Pancreas (tissue), 10 donors: ENCODE measurements around the gene DTNB. TPM values are rescaled to one million over a fixed set of nuclear protein-coding genes. Genes with fewer than 3 reads are reported as not detected.
A peak's percentile ranks its signal among the peaks of the same experiment; 100 is the strongest.

Experiments
- ATAC-seq, 4 donors: fragments of 200-7000 bp; cut with Tn5 transposase; one replicate each; pipeline versions ENCODE4 v1.8.0 to v1.9.1; 2020; ENCODE audit warnings: mild to moderate bottlenecking in 4 of 4, moderate library complexity in 4 of 4
- DNase-seq, 6 donors: peaks; one replicate each; pipeline ENCODE4 v3.0.0-alpha.2; 2020
- FAIRE-seq: peaks from 2 replicates; lab custom pipeline; 2012; peaks lifted over from hg19 to GRCh38; lab: Jason Lieb, UNC
- H3K27ac ChIP-seq, 4 donors: fragments of 200-600 bp; sonication (generic); 1 replicate in 3 of 4; 2 replicates in 1 of 4; pipeline versions ENCODE4 v1.5.0 to v1.8.0; 2020
- H3K27me3 ChIP-seq, 4 donors: fragments of 200-600 bp; one replicate each; pipeline ENCODE4 v1.8.0; 2021
- H3K36me3 ChIP-seq, 3 donors: fragments of 200-600 bp; sonication (generic) in 1 of 3; one replicate each; pipeline versions ENCODE4 v1.5.0 to v1.8.0; 2020 to 2021
- H3K4me1 ChIP-seq, 3 donors: fragments of 200-600 bp; one replicate each; pipeline ENCODE4 v1.8.0; 2021
- H3K4me3 ChIP-seq, 4 donors: fragments of 200-600 bp; sonication (generic) in 2 of 4; one replicate each; pipeline versions ENCODE4 v1.5.0 to v1.8.0; 2020 to 2021
- H3K9me3 ChIP-seq, 4 donors: fragments of 200-600 bp; one replicate each; pipeline ENCODE4 v1.8.0; 2021
- WGBS, 2 donors: extraction: QIAGEN DNeasy Blood & Tissue Kit; methylation state at CpG; one replicate each; pipeline ENCODE4 v1.1.7; 2013; 5-methylcytosine and 5-hydroxymethylcytosine counted together
- intact Hi-C, 3 donors: fragments of 100-400 bp; cut with DNase I; formaldehyde crosslinking; loops; one replicate each; pipeline versions ENCODE4 v1.11.1 to v1.14.2; 2022
- polyA plus RNA-seq, 2 donors: library from polyadenylated mRNA; stranded (reverse); fragments of 200-250 nt; gene quantifications; one replicate each; pipeline ENCODE4 v1.2.3, GENCODE V29; 2013
- total RNA-seq, 6 donors: library from RNA; stranded (reverse); fragmentation: NEBNext Ultra II Directional in 4 of 6; extraction: Animal tissue kit (Norgen Biotek cat#: 25700) in 4 of 6; gene quantifications; one replicate each; pipeline versions ENCODE4 v1.2.1 to v1.2.4, GENCODE V29; 2021 to 2023
- TF ChIP-seq, protein P1 (sequence below), 4 donors: fragments of 200-600 bp; sonication (generic) in 3 of 4; IDR thresholded peaks; one replicate each; pipeline versions ENCODE4 v1.5.0 to v1.8.0; 2021; ENCODE audit warnings: antibody characterized with exemption in 4 of 4
- donor health status: healthy with polysubstance abuse.
- donor health status: DM: no; HTN: no; CAD: no; lungs with moderate emphysema.
- donor health status: DM: no; HTN: no; CAD: no.
- donor health status: control.
- donor health status: control.
- donor health status: Bipolar disorder and iron deficiency.
- donor health status: DM: yes; HTN: yes; CAD: no.
- donor health status: DM: no; HTN: no; CAD: no.
- donor health status: DM: no; HTN: no; CAD: no.
- donor health status: DM: yes; HTN: yes; CAD: no.

Gene DTNB
- total and polyA plus RNA-seq, 8 donors: 10.8 to 27.8 (median 15.1) TPM

DNA sequence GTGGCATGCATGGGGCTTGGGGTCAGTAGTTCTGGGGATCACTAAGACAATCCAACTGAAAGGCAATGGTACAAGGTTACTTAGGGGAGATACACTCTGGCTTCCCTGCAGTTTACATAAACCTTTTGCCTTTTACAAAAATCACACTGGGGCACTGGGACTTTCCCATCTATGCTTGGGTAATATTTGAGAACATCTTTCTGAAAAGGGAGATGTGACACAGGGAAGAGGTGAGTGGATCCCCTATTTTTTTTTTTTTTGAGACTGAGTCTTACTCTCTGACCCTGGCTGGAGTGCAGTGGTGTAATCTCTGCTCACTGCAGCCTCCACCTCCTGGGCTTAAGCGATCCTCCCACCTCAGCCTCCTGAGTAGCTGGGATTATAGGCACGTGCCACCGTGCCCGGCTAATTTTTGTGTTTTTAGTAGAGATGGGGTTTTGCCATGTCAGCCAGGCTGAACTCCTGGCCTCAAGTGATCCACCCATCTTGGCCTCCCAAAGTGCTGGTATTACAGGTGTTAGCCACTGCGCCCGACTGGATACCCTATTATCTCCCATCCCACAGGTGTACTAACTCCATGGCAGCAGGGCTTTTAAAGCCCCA is 248.8 kb downstream of the DTNB start:
- DNase-seq: no peak
- peaks cover 0 to 8% (median 0%) of the 10 kb centered on the region in 3 donors for H3K4me1 ChIP-seq
- no peak for ATAC-seq
- H3K27ac ChIP-seq: no peak overlapping the region
- 95 to 97% methylated on average over 6 of the region's 6 CpGs for WGBS, 2 donors
- no peak for FAIRE-seq
- intact Hi-C loops: no loop called here
- no peak overlapping the region for H3K4me3 ChIP-seq
- H3K36me3 ChIP-seq: no peaks in the 10 kb centered on the region
- no peaks in the 10 kb centered on the region for H3K9me3 ChIP-seq
- H3K27me3 ChIP-seq: no peaks in the 10 kb centered on the region
- TF ChIP-seq, protein P1, sequence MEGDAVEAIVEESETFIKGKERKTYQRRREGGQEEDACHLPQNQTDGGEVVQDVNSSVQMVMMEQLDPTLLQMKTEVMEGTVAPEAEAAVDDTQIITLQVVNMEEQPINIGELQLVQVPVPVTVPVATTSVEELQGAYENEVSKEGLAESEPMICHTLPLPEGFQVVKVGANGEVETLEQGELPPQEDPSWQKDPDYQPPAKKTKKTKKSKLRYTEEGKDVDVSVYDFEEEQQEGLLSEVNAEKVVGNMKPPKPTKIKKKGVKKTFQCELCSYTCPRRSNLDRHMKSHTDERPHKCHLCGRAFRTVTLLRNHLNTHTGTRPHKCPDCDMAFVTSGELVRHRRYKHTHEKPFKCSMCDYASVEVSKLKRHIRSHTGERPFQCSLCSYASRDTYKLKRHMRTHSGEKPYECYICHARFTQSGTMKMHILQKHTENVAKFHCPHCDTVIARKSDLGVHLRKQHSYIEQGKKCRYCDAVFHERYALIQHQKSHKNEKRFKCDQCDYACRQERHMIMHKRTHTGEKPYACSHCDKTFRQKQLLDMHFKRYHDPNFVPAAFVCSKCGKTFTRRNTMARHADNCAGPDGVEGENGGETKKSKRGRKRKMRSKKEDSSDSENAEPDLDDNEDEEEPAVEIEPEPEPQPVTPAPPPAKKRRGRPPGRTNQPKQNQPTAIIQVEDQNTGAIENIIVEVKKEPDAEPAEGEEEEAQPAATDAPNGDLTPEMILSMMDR (IDR thresholded peaks at IDR 0.05): no peak

DNA sequence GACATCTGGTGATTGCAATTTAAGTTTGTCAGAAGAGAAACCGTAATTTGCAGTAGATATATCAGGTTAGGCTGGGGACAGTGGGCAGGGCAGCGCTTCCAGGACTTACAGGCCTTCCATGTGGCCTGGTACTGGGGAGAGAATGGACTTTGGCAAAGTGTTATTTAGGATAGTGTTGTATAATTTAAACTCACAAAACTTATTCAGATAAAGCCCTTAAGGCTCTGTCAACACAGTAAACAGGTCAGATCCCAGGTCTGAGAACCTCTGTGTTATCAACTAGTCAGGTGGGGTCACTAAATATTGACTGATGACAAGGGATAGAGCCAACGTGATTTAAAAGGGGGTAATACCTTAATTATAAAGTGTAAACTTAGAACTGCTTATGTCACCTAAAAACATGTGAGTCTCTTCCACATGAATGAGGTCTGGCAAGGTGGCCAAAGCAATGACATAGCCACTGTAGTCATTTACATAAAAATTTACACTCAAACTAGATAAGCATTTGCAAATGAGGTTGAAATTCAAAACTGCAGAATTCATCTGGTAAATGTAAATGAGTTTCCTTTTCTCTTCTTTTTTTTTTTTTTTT is 251.5 kb downstream of the DTNB start:
- intact Hi-C loops: no loop called here
- peak in 3 of 4 donors; percentile 8 to 33 (median 22) for ATAC-seq
- FAIRE-seq: no peak
- Histone ChIP-seq H3K4me1 (peaks cover 0 to 8% (median 0%) of the 10 kb centered on the region in 3 donors), H3K4me3 (no peak overlapping the region), H3K27ac (no peak overlapping the region), H3K36me3 (no peaks in the 10 kb centered on the region), H3K27me3 (no peaks in the 10 kb centered on the region), H3K9me3 (no peaks in the 10 kb centered on the region)
- WGBS, 2 donors: 49 to 52% methylated on average over 3 of the region's 3 CpGs
- TF ChIP-seq, protein P1 (IDR thresholded peaks at IDR 0.05): no peak
- DNase-seq: no peak

DNA sequence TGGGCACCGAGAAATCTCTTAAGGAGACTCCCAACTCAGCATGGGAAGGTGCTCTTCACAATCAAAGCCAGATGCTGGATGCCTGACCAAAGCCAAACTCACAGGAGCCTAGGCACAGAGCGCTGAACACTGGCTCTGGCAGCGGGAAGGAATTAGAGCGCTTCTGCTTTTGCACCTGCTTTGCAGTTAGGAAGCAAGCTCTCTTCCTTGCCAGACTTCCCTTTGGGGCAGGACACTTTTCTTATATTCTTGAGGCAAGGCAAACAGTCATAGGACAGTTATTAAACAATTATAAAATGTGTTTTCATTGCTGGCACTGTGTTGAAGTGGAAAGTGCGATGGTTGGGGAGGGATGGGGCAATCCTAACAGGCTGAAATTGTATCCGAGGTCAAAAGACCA is 252.1 kb downstream of the DTNB start:
- H3K36me3 ChIP-seq: no peaks in the 10 kb centered on the region
- ATAC-seq: peak in 1 of 4 donors; percentile 56
- H3K27me3 ChIP-seq: no peaks in the 10 kb centered on the region
- H3K27ac ChIP-seq: no peak overlapping the region
- TF ChIP-seq, protein P1 (IDR thresholded peaks at IDR 0.05): no peak
- H3K4me1 ChIP-seq: peaks cover 0 to 8% (median 0%) of the 10 kb centered on the region in 3 donors
- DNase-seq: peak in 1 of 6 donors; percentile 17
- H3K4me3 ChIP-seq: no peak overlapping the region
- FAIRE-seq: no peak
- H3K9me3 ChIP-seq: no peaks in the 10 kb centered on the region
- intact Hi-C loops: no loop called here
- 83 to 91% methylated on average over 6 of the region's 6 CpGs for WGBS, 2 donors

DNA sequence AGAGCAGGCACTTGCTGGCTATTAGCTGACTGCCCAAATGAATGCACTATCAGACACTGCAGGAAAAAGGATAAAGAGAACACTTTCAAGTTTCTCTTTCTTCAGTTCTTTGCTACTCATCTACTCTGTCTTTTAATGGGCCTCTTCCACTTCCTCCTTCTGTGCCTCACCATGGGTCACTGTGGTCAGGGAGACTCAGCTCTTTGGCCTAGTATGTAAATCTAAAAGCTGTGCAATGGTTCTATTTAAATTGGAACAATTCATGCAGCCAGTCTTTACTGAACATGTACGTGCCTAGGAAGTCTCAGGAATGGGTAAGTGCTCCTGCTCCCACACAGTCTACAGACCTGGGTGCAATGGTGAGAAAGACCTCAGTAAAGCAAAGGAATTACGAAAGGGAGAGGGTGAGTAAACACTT is 252.5 kb downstream of the DTNB start:
- H3K4me1 ChIP-seq: peaks cover 0 to 8% (median 0%) of the 10 kb centered on the region in 3 donors
- H3K4me3 ChIP-seq: no peak overlapping the region
- FAIRE-seq: no peak
- DNase-seq: no peak
- H3K27me3 ChIP-seq: no peaks in the 10 kb centered on the region
- WGBS, 2 donors: 94 to 97% methylated on average over 2 of the region's 2 CpGs
- intact Hi-C loops: no loop called here
- H3K36me3 ChIP-seq: no peaks in the 10 kb centered on the region
- TF ChIP-seq, protein P1 (IDR thresholded peaks at IDR 0.05): no peak
- H3K9me3 ChIP-seq: no peaks in the 10 kb centered on the region
- ATAC-seq: peak in 1 of 4 donors; percentile 67
- H3K27ac ChIP-seq: no peak overlapping the region

DNA sequence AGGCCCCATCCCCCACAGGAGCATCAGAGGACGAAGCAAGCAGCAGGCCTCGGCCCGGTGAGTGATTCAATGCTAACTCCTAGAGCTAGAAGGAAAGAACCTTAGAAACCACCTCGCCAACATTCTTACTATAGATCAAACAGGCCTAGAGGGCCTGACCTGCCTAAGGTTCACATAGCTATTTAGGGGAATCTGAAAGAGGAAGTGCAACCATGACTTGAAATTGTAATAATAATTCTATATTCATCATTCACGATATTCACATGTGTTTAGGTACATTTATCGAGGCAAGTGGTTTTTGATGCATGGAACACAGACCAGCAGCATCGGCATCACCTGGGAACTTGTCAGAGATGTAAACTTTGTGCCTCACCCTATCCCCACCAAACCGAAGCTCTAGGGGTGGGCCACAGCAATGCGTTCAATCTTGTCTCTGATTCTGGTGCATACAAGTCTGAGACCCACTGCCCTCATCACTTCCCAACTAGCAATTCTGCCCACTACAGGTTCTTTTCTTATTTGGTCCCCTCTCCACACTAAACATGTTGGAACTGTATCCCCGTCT is 253.6 kb downstream of the DTNB start:
- intact Hi-C loops: no loop called here
- no peaks in the 10 kb centered on the region for H3K9me3 ChIP-seq
- ATAC-seq: no peak
- H3K27me3 ChIP-seq: no peaks in the 10 kb centered on the region
- no peak overlapping the region for H3K27ac ChIP-seq
- TF ChIP-seq, protein P1 (IDR thresholded peaks at IDR 0.05): no peak
- H3K36me3 ChIP-seq: no peaks in the 10 kb centered on the region
- H3K4me3 ChIP-seq: no peak overlapping the region
- FAIRE-seq: no peak
- H3K4me1 ChIP-seq: peaks cover 0 to 8% (median 0%) of the 10 kb centered on the region in 3 donors
- DNase-seq: no peak
- 93% methylated on average over 10 of the region's 10 CpGs for WGBS, 2 donors
